H1 (cell line): ENCODE data around the gene SHISA7. TPM values are rescaled to one million over a fixed set of nuclear protein-coding genes. Genes with fewer than 3 reads are reported as not detected.

ENCODE experiments used
- polyA plus RNA-seq, 7 experiments: library from polyadenylated mRNA; depleted of rRNA in 3 of 7; stranded (reverse) in 5 of 7; unstranded in 2 of 7; fragments of >200 nt in 5 of 7; fragments of 200-250 nt in 2 of 7; gene quantifications; 1 replicate in 5 of 7; 2 replicates in 1 of 7; 4 replicates in 1 of 7; pipeline versions ENCODE4 v1.2.1 to v1.2.3, GENCODE V29; 2011 to 2013; ENCODE audit warnings: missing spikeins in 2 of 7, mixed read lengths in 2 of 7
- total RNA-seq: library from RNA; stranded (reverse); fragmentation: NEBNext Ultra II Directional; extraction: Animal tissue kit (Norgen Biotek cat#: 25700); gene quantifications from 2 replicates; pipeline ENCODE4 v1.2.1, GENCODE V29; 2021
- TF ChIP-seq, protein P1 (sequence below), 3 experiments: IDR thresholded peaks; 1 replicate in 2 of 3; 2 replicates in 1 of 3; pipeline versions ENCODE4 v1.5.1 to v1.6.1; 2011; ENCODE audit warnings: low read length in 3 of 3, mild to moderate bottlenecking in 3 of 3, inconsistent platforms in 2 of 3, low read depth in 1 of 3, moderate library complexity in 1 of 3; ENCODE audit not compliant: insufficient read depth in 1 of 3; ENCODE audit errors: control extremely low read depth in 1 of 3

The SHISA7 gene
- total and polyA plus RNA-seq, 2 of the 8 experiments (the other 6 are each of a cell fraction or from before 2014, with no cell fraction given) = 0.76 to 1.0 TPM

DNA sequence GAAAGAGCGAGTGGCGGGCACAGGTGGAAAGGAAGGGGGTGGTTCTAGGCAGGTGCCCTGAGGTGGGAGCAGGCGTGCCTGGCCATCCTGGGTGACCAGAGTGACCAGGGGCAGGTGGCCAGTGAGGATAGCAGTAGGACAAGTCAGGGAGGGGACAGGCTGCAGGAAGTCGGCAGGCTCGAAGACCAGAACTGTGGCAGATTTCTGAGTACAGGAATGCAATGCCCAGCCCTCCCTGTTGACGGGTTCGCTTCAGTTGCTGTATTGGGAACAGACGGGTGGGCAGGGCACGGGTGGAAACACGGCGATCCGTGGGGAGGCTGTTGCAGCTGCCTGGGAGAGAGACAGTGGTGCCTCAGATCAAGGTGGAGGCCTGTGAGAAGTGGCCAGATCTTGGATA is 35.3 kb upstream of the SHISA7 start (continued):
- TF ChIP-seq, protein P1, sequence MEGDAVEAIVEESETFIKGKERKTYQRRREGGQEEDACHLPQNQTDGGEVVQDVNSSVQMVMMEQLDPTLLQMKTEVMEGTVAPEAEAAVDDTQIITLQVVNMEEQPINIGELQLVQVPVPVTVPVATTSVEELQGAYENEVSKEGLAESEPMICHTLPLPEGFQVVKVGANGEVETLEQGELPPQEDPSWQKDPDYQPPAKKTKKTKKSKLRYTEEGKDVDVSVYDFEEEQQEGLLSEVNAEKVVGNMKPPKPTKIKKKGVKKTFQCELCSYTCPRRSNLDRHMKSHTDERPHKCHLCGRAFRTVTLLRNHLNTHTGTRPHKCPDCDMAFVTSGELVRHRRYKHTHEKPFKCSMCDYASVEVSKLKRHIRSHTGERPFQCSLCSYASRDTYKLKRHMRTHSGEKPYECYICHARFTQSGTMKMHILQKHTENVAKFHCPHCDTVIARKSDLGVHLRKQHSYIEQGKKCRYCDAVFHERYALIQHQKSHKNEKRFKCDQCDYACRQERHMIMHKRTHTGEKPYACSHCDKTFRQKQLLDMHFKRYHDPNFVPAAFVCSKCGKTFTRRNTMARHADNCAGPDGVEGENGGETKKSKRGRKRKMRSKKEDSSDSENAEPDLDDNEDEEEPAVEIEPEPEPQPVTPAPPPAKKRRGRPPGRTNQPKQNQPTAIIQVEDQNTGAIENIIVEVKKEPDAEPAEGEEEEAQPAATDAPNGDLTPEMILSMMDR (IDR thresholded peaks at IDR 0.05; ENCODE audit: control extremely low read depth in 1 of 3, insufficient read depth in 1 of 3, low read depth in 1 of 3, low read length in 3 of 3) = no peak
